ENCODE data around the gene GSDME.

DNA sequence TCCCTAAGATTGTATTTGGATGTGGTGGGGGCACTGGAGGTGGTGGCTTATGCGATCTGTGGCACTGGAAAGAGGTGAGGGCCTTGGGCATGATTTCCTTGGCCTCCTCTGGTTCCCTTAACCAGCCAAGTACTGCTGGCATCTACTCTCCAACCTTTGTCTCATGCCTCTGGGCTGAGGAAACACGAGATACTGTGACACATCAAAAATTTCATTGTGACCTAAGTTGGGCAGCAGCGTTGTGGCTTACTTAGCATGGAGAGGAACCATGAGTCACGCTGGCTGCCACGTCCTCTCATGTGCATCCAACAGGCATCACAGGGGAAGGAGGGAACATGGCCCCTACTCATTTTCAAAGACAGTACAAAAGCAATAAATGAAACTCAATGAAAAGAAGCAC is 29.7 kb upstream of the GSDME start:
- TF ChIP-seq CTCF (IDR thresholded peaks at IDR 0.05) = no peak
- TF ChIP-seq, protein P1, sequence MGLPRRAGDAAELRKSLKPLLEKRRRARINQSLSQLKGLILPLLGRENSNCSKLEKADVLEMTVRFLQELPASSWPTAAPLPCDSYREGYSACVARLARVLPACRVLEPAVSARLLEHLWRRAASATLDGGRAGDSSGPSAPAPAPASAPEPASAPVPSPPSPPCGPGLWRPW (IDR thresholded peaks at IDR 0.05) = no peak
- no peak for TF ChIP-seq RNF2 (IDR thresholded peaks at IDR 0.05; ENCODE audit: borderline replicate concordance, low read depth)
- no peak for TF ChIP-seq FOSL2 (IDR thresholded peaks at IDR 0.05)
- TF ChIP-seq FOSL2 (CRISPR knock-in tag; IDR thresholded peaks at IDR 0.05) = peak; percentile 88
- TF ChIP-seq, protein P2, sequence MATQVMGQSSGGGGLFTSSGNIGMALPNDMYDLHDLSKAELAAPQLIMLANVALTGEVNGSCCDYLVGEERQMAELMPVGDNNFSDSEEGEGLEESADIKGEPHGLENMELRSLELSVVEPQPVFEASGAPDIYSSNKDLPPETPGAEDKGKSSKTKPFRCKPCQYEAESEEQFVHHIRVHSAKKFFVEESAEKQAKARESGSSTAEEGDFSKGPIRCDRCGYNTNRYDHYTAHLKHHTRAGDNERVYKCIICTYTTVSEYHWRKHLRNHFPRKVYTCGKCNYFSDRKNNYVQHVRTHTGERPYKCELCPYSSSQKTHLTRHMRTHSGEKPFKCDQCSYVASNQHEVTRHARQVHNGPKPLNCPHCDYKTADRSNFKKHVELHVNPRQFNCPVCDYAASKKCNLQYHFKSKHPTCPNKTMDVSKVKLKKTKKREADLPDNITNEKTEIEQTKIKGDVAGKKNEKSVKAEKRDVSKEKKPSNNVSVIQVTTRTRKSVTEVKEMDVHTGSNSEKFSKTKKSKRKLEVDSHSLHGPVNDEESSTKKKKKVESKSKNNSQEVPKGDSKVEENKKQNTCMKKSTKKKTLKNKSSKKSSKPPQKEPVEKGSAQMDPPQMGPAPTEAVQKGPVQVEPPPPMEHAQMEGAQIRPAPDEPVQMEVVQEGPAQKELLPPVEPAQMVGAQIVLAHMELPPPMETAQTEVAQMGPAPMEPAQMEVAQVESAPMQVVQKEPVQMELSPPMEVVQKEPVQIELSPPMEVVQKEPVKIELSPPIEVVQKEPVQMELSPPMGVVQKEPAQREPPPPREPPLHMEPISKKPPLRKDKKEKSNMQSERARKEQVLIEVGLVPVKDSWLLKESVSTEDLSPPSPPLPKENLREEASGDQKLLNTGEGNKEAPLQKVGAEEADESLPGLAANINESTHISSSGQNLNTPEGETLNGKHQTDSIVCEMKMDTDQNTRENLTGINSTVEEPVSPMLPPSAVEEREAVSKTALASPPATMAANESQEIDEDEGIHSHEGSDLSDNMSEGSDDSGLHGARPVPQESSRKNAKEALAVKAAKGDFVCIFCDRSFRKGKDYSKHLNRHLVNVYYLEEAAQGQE (IDR thresholded peaks at IDR 0.05) = no peak
- no peak for TF ChIP-seq SREBF2 (IDR thresholded peaks at IDR 0.05)
- TF ChIP-seq EP300 (IDR thresholded peaks at IDR 0.05) = peak in 1 of 2 experiments; percentile 15; a peak in 1 of 5 replicates
- TF ChIP-seq CBX2 (IDR thresholded peaks at IDR 0.05; ENCODE audit: borderline replicate concordance, low read depth) = no peak
- no peak for TF ChIP-seq NPAS2 (CRISPR knock-in tag; IDR thresholded peaks at IDR 0.05; ENCODE audit: borderline replicate concordance)
- no peak for TF ChIP-seq ELK1 (IDR thresholded peaks at IDR 0.05; ENCODE audit: low read depth, low read length)
- no peak for TF ChIP-seq RAD21 (conservative IDR thresholded peaks at IDR 0.05 in 1 of 2, IDR thresholded peaks at IDR 0.05 in 1 of 2)
- TF ChIP-seq RFX5 (IDR thresholded peaks at IDR 0.05) = no peak
- TF ChIP-seq ZC3H11A (IDR thresholded peaks at IDR 0.05) = no peak
- TF ChIP-seq POLR2A (IDR thresholded peaks at IDR 0.05; ENCODE audit: low read length) = no peak
